Right atrium auricular region (tissue), 2 donors: ENCODE measurements around the gene ANKRD34B. TPM values are rescaled to one million over a fixed set of nuclear protein-coding genes. Genes with fewer than 3 reads are reported as not detected.
A peak's percentile ranks its signal among the peaks of the same experiment; 100 is the strongest.

ENCODE experiments used
- DNase-seq: peaks from one replicate; pipeline ENCODE4 v3.0.0-alpha.2; 2019; ENCODE audit warnings: low spot score
- H3K27ac ChIP-seq, 2 donors: fragments of 200-600 bp; sonication (generic); 1 replicate in 1 of 2; 2 replicates in 1 of 2; pipeline ENCODE4 v1.5.1; 2016 to 2019
- H3K27me3 ChIP-seq, 2 donors: fragments of 200-600 bp; sonication (generic); one replicate each; pipeline versions ENCODE4 v1.5.1 to v1.6.0; 2017 to 2019
- H3K36me3 ChIP-seq: fragments of 200-600 bp; sonication (generic); one replicate; pipeline ENCODE4 v1.5.1; 2016
- H3K4me1 ChIP-seq, 2 donors: fragments of 200-600 bp; sonication (generic); one replicate each; pipeline versions ENCODE4 v1.5.1 to v1.6.0; 2017 to 2019
- H3K4me3 ChIP-seq, 2 donors: fragments of 200-600 bp; sonication (generic); 1 replicate in 1 of 2; 2 replicates in 1 of 2; pipeline ENCODE4 v1.5.1; 2017 to 2019; ENCODE audit warnings: mild to moderate bottlenecking in 1 of 2, moderate library complexity in 1 of 2
- H3K9me3 ChIP-seq, 2 donors: fragments of 200-600 bp; sonication (generic); one replicate each; pipeline ENCODE4 v1.5.1; 2019
- CTCF ChIP-seq, 2 donors: fragments of 200-600 bp; sonication (generic); IDR thresholded peaks; one replicate each; pipeline ENCODE4 v1.5.1; 2019; ENCODE audit warnings: antibody characterized with exemption in 2 of 2
- total RNA-seq, 2 donors: library from RNA; depleted of rRNA; stranded (reverse); fragments of >200 nt; gene quantifications; one replicate each; pipeline ENCODE4 v1.1.0, GENCODE V29; 2016

Gene ANKRD34B
- total RNA-seq, 2 donors from 2014 or later = not detected

GRCh38 chr5:80568251-80568650 is 1.8 kb downstream of the ANKRD34B start:
- H3K4me3 ChIP-seq = no peak overlapping the region
- no peak overlapping the region for H3K27ac ChIP-seq
- no peaks in the 10 kb centered on the region for H3K9me3 ChIP-seq
- peaks cover 0 to 16% of the 10 kb centered on the region in 2 donors for H3K4me1 ChIP-seq
- no peak for TF ChIP-seq CTCF (IDR thresholded peaks at IDR 0.05)
- peak; percentile 23 for DNase-seq
- no peaks in the 10 kb centered on the region for H3K36me3 ChIP-seq
- H3K27me3 ChIP-seq = peaks cover 0 to 19% of the 10 kb centered on the region in 2 donors

DNA sequence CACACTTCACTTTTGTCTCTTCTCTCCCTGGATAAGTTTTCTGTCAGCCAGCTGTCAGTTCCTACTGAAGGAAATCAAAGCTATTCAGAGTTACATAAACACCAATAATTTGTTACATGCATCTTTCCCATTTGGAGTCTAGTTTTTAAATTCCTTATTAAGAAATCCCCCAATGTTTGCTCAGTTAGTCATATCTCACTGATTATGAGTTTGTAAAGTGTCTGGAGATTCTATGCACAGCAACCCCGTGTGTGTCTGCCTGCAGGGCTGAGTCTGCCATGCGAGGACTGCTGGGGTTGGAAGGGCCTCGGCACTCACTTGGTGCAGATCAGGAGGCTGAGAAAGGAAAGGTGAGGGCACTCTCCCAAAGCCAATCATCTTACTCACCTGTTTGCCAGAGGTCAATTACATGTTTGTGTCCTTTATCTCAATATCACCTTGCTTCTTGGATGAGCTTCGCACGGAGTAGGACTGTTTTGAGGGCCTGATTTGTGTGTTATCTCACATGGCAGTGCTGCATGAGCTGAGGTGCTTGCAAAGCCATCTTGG is 3.3 kb downstream of the ANKRD34B start:
- Histone ChIP-seq H3K4me3 (no peak overlapping the region), H3K9me3 (no peaks in the 10 kb centered on the region), H3K27ac (no peak overlapping the region), H3K4me1 (peaks cover 0 to 16% of the 10 kb centered on the region in 2 donors), H3K36me3 (no peaks in the 10 kb centered on the region), H3K27me3 (peaks cover 0 to 18% of the 10 kb centered on the region in 2 donors)
- no peak for TF ChIP-seq CTCF (IDR thresholded peaks at IDR 0.05)
- DNase-seq = peak; percentile 42

DNA sequence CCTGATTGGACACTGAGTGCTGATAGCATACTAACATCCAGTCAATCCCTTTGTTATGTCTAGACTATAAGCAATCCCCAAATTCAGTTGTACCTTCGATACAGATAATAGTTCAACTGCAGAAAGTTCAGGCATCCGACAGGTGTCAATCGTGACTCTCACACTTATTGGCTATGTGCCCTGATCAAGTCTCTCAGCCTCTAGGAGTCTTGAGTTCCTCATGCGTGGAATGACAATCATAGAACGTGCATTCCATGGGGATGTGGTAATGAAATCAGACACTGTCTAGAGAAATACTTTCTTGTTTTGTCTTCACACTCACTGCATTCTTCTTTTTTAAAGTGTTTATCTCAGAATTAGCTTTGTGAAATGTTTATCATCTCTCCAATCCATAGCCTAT is 4.8 kb downstream of the ANKRD34B start:
- Histone ChIP-seq H3K27me3 (peaks cover 0 to 12% of the 10 kb centered on the region in 2 donors), H3K4me3 (no peak overlapping the region), H3K36me3 (no peaks in the 10 kb centered on the region), H3K9me3 (no peaks in the 10 kb centered on the region), H3K27ac (no peak overlapping the region), H3K4me1 (peaks cover 0 to 14% of the 10 kb centered on the region in 2 donors)
- TF ChIP-seq CTCF (IDR thresholded peaks at IDR 0.05) = no peak
- peak; percentile 21 for DNase-seq

DNA sequence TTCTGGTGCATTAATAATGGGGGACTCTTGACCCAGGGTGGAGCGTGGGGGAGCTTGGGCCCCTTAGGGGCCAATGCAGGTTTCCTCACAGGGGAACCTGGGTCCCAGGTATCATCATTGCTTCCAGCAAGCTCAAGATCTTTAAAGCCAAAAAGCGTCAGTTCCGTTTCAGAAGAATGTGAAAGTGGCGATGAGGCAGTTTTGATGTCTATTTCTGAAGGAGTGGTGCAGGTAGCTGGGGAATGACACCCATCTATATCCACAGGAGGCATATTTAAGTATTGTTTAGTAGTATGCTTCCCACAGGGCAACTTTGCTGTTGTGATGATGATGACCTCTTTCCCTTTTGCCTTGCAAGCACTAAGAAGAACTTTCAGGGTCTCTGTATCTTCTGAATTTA is 10.8 kb downstream of the ANKRD34B start:
- H3K9me3 ChIP-seq = no peaks in the 10 kb centered on the region
- DNase-seq = no peak
- no peak for TF ChIP-seq CTCF (IDR thresholded peaks at IDR 0.05)
- no peaks in the 10 kb centered on the region for H3K36me3 ChIP-seq
- no peak overlapping the region for H3K27ac ChIP-seq
- no peaks in the 10 kb centered on the region for H3K4me1 ChIP-seq
- H3K4me3 ChIP-seq = no peak overlapping the region
- no peaks in the 10 kb centered on the region for H3K27me3 ChIP-seq

- no peaks in the 10 kb centered on the region for H3K27me3 ChIP-seq
- H3K9me3 ChIP-seq = no peaks in the 10 kb centered on the region
- H3K36me3 ChIP-seq = no peaks in the 10 kb centered on the region
- H3K27ac ChIP-seq = no peak overlapping the region
- H3K4me1 ChIP-seq = no peaks in the 10 kb centered on the region
- DNase-seq = no peak
- no peak overlapping the region for H3K4me3 ChIP-seq
- TF ChIP-seq CTCF (IDR thresholded peaks at IDR 0.05) = no peak
Observed at GRCh38 chr5:80555099-80555498, 15.0 kb downstream of the ANKRD34B start.

DNA sequence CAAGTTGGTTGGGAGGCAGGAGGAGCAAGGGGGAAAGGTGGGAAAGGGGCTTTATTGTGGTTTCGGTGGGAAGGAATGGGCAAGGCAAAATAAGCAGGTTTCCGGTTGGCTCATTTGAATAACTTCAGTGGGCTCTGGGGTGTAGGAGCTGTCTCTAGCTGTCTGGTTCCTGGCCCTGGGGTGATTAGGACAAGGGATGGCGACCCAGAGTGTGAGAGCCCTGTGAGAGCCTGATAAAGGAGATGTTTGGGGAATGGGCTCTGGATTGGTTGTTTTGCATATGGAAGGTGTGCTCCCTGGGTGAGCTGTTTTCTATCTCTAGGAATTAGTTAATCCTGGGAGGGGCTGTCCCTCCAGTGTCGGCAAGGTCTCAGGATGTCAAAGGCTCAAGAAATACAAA is 15.4 kb downstream of the ANKRD34B start:
- Histone ChIP-seq H3K4me1 (no peaks in the 10 kb centered on the region), H3K9me3 (no peaks in the 10 kb centered on the region), H3K4me3 (no peak overlapping the region), H3K27me3 (no peaks in the 10 kb centered on the region), H3K27ac (no peak overlapping the region), H3K36me3 (no peaks in the 10 kb centered on the region)
- no peak for TF ChIP-seq CTCF (IDR thresholded peaks at IDR 0.05)
- DNase-seq = no peak
